HepG2 (cell line): ENCODE measurements around the gene RRAS.
A peak's percentile ranks its signal among the peaks of the same experiment; 100 is the strongest.

ENCODE experiments used
- ARNT ChIP-seq: fragments of 450-650 bp; IDR thresholded peaks from 2 replicates; pipeline ENCODE4 v1.6.1; 2017
- CBX5 ChIP-seq: sonication (generic); formaldehyde crosslinking; IDR thresholded peaks from 2 replicates; pipeline ENCODE4 v1.4.0; 2020; ENCODE audit warnings: missing genetic modification reagents, borderline replicate concordance
- CCAR2 ChIP-seq: fragments of 200-400 bp; formaldehyde crosslinking; optimal IDR thresholded peaks from 2 replicates; pipeline ENCODE3; 2018; ENCODE audit warnings: low read depth, mild to moderate bottlenecking, low read length, moderate library complexity
- MAX ChIP-seq: IDR thresholded peaks from 2 replicates; pipeline ENCODE4 v1.6.1; 2012; ENCODE audit warnings: inconsistent platforms
- RAD21 ChIP-seq: fragments of 450-650 bp; formaldehyde crosslinking; IDR thresholded peaks from 2 replicates; pipeline ENCODE4 v1.5.0; 2020; ENCODE audit warnings: mild to moderate bottlenecking
- SUZ12 ChIP-seq: fragments of 150-350 bp; IDR thresholded peaks from 2 replicates; pipeline ENCODE4 v1.6.1; 2014; ENCODE audit warnings: low read depth, low read length
- TCF12 ChIP-seq, 2 experiments: fragments of 450-650 bp in 1 of 2; sonication (generic) in 1 of 2; formaldehyde crosslinking in 1 of 2; IDR thresholded peaks; 2 replicates each; pipeline versions ENCODE4 v1.6.1 to v1.8.0; 2017 to 2022; ENCODE audit warnings: antibody characterized with exemption in 1 of 2, mild to moderate bottlenecking in 1 of 2, missing genetic modification reagents in 1 of 2, moderate library complexity in 1 of 2
- ZBTB7A ChIP-seq: sonication (generic); formaldehyde crosslinking; IDR thresholded peaks from 2 replicates; pipeline ENCODE4 v1.8.0; 2022; ENCODE audit warnings: mild to moderate bottlenecking, missing genetic modification reagents
- ZMYM2 ChIP-seq: sonication (generic); formaldehyde crosslinking; IDR thresholded peaks from 2 replicates; pipeline ENCODE4 v1.8.0; 2022; ENCODE audit warnings: mild to moderate bottlenecking, missing genetic modification reagents
- TF ChIP-seq, protein P1 (sequence below), 2 experiments: sonication (generic) in 1 of 2; formaldehyde crosslinking in 1 of 2; IDR thresholded peaks; 2 replicates each; pipeline versions ENCODE4 v1.6.1 to v1.9.0; 2014 to 2022; ENCODE audit warnings: antibody characterized with exemption in 1 of 2, borderline replicate concordance in 1 of 2, inconsistent platforms in 1 of 2, low read depth in 1 of 2, missing genetic modification reagents in 1 of 2
- TF ChIP-seq, protein P2 (sequence below), 2 experiments: sonication (generic) in 1 of 2; formaldehyde crosslinking in 1 of 2; IDR thresholded peaks; 2 replicates each; pipeline versions ENCODE4 v1.5.1 to v1.6.1; 2011 to 2020; ENCODE audit warnings: borderline replicate concordance in 1 of 2, low read depth in 1 of 2, low read length in 1 of 2, mild to moderate bottlenecking in 1 of 2, missing genetic modification reagents in 1 of 2, moderate library complexity in 1 of 2

GRCh38 chr19:49676136-49676783 lies 36.3 kb upstream of the RRAS start:
- TF ChIP-seq MAX: peak; percentile 60
- TF ChIP-seq ZMYM2 (CRISPR knock-in tag): no peak
- TF ChIP-seq, protein P1, sequence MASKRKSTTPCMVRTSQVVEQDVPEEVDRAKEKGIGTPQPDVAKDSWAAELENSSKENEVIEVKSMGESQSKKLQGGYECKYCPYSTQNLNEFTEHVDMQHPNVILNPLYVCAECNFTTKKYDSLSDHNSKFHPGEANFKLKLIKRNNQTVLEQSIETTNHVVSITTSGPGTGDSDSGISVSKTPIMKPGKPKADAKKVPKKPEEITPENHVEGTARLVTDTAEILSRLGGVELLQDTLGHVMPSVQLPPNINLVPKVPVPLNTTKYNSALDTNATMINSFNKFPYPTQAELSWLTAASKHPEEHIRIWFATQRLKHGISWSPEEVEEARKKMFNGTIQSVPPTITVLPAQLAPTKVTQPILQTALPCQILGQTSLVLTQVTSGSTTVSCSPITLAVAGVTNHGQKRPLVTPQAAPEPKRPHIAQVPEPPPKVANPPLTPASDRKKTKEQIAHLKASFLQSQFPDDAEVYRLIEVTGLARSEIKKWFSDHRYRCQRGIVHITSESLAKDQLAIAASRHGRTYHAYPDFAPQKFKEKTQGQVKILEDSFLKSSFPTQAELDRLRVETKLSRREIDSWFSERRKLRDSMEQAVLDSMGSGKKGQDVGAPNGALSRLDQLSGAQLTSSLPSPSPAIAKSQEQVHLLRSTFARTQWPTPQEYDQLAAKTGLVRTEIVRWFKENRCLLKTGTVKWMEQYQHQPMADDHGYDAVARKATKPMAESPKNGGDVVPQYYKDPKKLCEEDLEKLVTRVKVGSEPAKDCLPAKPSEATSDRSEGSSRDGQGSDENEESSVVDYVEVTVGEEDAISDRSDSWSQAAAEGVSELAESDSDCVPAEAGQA (IDR thresholded peaks at IDR 0.05; ENCODE audit: low read depth): no peak
- TF ChIP-seq, protein P1 (CRISPR knock-in tag; IDR thresholded peaks at IDR 0.05; ENCODE audit: borderline replicate concordance): no peak
- no peak for TF ChIP-seq TCF12 (IDR thresholded peaks at IDR 0.05)
- no peak for TF ChIP-seq TCF12 (CRISPR knock-in tag; IDR thresholded peaks at IDR 0.05)
- no peak for TF ChIP-seq ARNT
- TF ChIP-seq RAD21 (CRISPR knock-in tag): no peak
- TF ChIP-seq, protein P2, sequence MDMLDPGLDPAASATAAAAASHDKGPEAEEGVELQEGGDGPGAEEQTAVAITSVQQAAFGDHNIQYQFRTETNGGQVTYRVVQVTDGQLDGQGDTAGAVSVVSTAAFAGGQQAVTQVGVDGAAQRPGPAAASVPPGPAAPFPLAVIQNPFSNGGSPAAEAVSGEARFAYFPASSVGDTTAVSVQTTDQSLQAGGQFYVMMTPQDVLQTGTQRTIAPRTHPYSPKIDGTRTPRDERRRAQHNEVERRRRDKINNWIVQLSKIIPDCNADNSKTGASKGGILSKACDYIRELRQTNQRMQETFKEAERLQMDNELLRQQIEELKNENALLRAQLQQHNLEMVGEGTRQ (IDR thresholded peaks at IDR 0.05; ENCODE audit: low read depth, low read length): no peak
- TF ChIP-seq, protein P2 (CRISPR knock-in tag; IDR thresholded peaks at IDR 0.05; ENCODE audit: borderline replicate concordance): no peak
- no peak for TF ChIP-seq SUZ12
- no peak for TF ChIP-seq ZBTB7A (CRISPR knock-in tag)
- no peak for TF ChIP-seq CCAR2
- no peak; the same call in 1 of the 2 replicates for TF ChIP-seq CBX5 (CRISPR knock-in tag)
